ENCODE data around the gene AIG1.

Gene AIG1

DNA sequence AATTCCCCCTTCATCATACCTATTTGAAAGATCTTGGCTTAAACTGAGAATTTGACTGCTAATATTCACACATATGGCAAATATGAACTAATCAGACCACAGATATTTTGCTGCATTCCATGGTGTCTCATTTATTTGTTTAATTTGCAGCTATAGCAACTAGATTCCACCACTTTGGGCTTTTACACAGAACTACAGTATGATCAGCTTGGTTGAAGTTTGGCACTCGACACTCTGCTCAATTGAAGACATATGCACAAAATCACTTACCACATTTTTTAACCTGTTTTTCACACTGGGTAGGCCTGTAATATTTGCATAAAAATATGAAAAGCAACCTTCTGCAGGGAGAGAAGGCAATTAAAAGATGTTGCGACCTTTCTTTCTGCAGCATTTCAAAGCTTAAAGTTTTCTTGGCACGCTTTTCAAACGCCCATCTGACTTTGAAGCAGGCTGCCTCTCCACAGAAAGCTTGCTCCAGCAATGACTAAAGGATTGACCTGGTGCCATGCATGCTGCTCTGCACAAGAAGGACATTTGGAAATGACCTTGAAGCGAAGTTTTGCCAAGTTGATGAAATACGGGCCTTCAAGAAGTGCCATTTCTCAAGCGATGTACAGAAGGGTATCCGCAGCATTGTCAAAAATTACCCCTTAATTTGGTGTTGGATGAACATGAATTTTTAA is 126.7 kb downstream of the AIG1 start:
- no peaks in the 10 kb centered on the region for H3K27me3 ChIP-seq (ENCODE audit: insufficient read depth, low read length, poor library complexity)
- DNase-seq (no peak), ATAC-seq (ENCODE audit: insufficient read depth, low read depth) (no peak)
- no peaks in the 10 kb centered on the region for H3K36me3 ChIP-seq (ENCODE audit: insufficient read depth, low read length)
- H2AFZ ChIP-seq (ENCODE audit: low read depth, low read length): no peak overlapping the region
- no peaks in the 10 kb centered on the region for H3K4me1 ChIP-seq (ENCODE audit: insufficient read depth, low read length)
- no peak for TF ChIP-seq EZH2 (IDR thresholded peaks at IDR 0.05; ENCODE audit: borderline replicate concordance, low read depth, low read length, severe bottlenecking)
- TF ChIP-seq CTCF (IDR thresholded peaks at IDR 0.05; ENCODE audit: borderline replicate concordance, extremely low read depth, low read length, poor library complexity, severe bottlenecking): no peak
- no peaks in the 10 kb centered on the region for H3K9me3 ChIP-seq (ENCODE audit: insufficient read depth, low read length, severe bottlenecking)
- H3K27ac ChIP-seq (ENCODE audit: low read length): no peak overlapping the region
- no peak overlapping the region for H3K4me3 ChIP-seq (ENCODE audit: low read depth in 1 of 2, low read length in 2 of 2)
- no peaks in the 10 kb centered on the region for H3K79me2 ChIP-seq (ENCODE audit: insufficient read depth, low read length)
- no peaks in the 10 kb centered on the region for H4K20me1 ChIP-seq (ENCODE audit: insufficient read depth, low read length)
- no peak overlapping the region for H3K9ac ChIP-seq (ENCODE audit: low read depth, low read length)
- H3K4me2 ChIP-seq (ENCODE audit: insufficient read depth, low read length): no peak overlapping the region

- H3K9ac ChIP-seq (ENCODE audit: low read depth, low read length): no peak overlapping the region
- H3K4me2 ChIP-seq (ENCODE audit: insufficient read depth, low read length): no peak overlapping the region
- no peak for ATAC-seq (ENCODE audit: insufficient read depth, low read depth)
Measured at GRCh38 chr6:143188292-143188691, 127.6 kb downstream of the AIG1 start.

DNA sequence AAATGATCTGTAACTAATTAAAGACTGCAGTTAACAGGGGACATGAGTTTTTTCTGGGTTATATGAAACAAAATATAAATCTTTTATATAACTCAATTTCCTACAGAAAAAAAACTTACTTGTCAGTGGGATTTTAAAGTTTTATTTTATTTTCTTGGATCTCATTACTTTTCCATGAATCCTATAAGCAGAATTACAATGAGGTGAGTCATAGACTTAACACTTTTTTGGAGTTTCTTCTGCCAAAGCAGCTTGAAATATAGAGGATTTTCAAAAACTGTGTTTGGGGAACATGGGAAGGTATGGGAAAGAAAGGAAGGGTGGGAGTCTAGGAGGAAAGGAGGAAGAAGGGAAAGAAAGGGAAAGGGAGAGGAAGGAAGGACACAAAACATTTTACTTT is 130.7 kb downstream of the AIG1 start:
- no peak overlapping the region for H3K4me3 ChIP-seq (ENCODE audit: low read depth in 1 of 2, low read length in 2 of 2)
- no peaks in the 10 kb centered on the region for H4K20me1 ChIP-seq (ENCODE audit: insufficient read depth, low read length)
- no peak for TF ChIP-seq CTCF (IDR thresholded peaks at IDR 0.05; ENCODE audit: borderline replicate concordance, extremely low read depth, low read length, poor library complexity, severe bottlenecking)
- TF ChIP-seq EZH2 (IDR thresholded peaks at IDR 0.05; ENCODE audit: borderline replicate concordance, low read depth, low read length, severe bottlenecking): no peak
- H3K27me3 ChIP-seq (ENCODE audit: insufficient read depth, low read length, poor library complexity): no peaks in the 10 kb centered on the region
- no peak overlapping the region for H2AFZ ChIP-seq (ENCODE audit: low read depth, low read length)
- DNase-seq: no peak
- no peaks in the 10 kb centered on the region for H3K79me2 ChIP-seq (ENCODE audit: insufficient read depth, low read length)
- no peaks in the 10 kb centered on the region for H3K4me1 ChIP-seq (ENCODE audit: insufficient read depth, low read length)
- no peak for ATAC-seq (ENCODE audit: insufficient read depth, low read depth)
- H3K9ac ChIP-seq (ENCODE audit: low read depth, low read length): no peak overlapping the region
- H3K36me3 ChIP-seq (ENCODE audit: insufficient read depth, low read length): no peaks in the 10 kb centered on the region
- no peaks in the 10 kb centered on the region for H3K9me3 ChIP-seq (ENCODE audit: insufficient read depth, low read length, severe bottlenecking)
- no peak overlapping the region for H3K27ac ChIP-seq (ENCODE audit: low read length)
- H3K4me2 ChIP-seq (ENCODE audit: insufficient read depth, low read length): no peak overlapping the region

More at GRCh38 chr6:143188292-143188691, 127.6 kb downstream of the AIG1 start:
- Histone ChIP-seq H4K20me1 (ENCODE audit: insufficient read depth, low read length) (no peaks in the 10 kb centered on the region), H3K4me1 (ENCODE audit: insufficient read depth, low read length) (no peaks in the 10 kb centered on the region), H3K79me2 (ENCODE audit: insufficient read depth, low read length) (no peaks in the 10 kb centered on the region), H3K4me3 (ENCODE audit: low read depth in 1 of 2, low read length in 2 of 2) (no peak overlapping the region), H3K36me3 (ENCODE audit: insufficient read depth, low read length) (no peaks in the 10 kb centered on the region), H3K27ac (ENCODE audit: low read length) (no peak overlapping the region), H3K9me3 (ENCODE audit: insufficient read depth, low read length, severe bottlenecking) (no peaks in the 10 kb centered on the region), H2AFZ (ENCODE audit: low read depth, low read length) (no peak overlapping the region), H3K27me3 (ENCODE audit: insufficient read depth, low read length, poor library complexity) (no peaks in the 10 kb centered on the region)
- DNase-seq: no peak
- no peak for TF ChIP-seq EZH2 (IDR thresholded peaks at IDR 0.05; ENCODE audit: borderline replicate concordance, low read depth, low read length, severe bottlenecking)
- TF ChIP-seq CTCF (IDR thresholded peaks at IDR 0.05; ENCODE audit: borderline replicate concordance, extremely low read depth, low read length, poor library complexity, severe bottlenecking): no peak
